GM06990 (cell line): ENCODE results near the gene LDB3.

Experiments
- DNase-seq: peaks from one replicate; pipeline ENCODE4 v3.0.0-alpha.2; 2011; ENCODE audit not compliant: insufficient read length; ENCODE audit errors: extremely low read depth
- H3K27me3 ChIP-seq: replicated peaks from 2 replicates; pipeline ENCODE4 v1.6.0; 2011; ENCODE audit warnings: low read length; ENCODE audit not compliant: control insufficient read depth, insufficient read depth
- H3K36me3 ChIP-seq: 2 replicates; pipeline ENCODE4 v1.5.1; 2011; ENCODE audit warnings: low read length; ENCODE audit not compliant: control insufficient read depth, insufficient read depth
- H3K4me3 ChIP-seq: replicated peaks from 2 replicates; pipeline ENCODE4 v1.5.1; 2011; ENCODE audit warnings: low read depth, mild to moderate bottlenecking, control low read depth, low read length
- TF ChIP-seq, protein P1 (sequence below): IDR thresholded peaks from 2 replicates; pipeline ENCODE4 v1.5.1; 2011; ENCODE audit warnings: low read length, control low read depth, mild to moderate bottlenecking, inconsistent platforms; ENCODE audit not compliant: insufficient read depth, poor library complexity, severe bottlenecking

The LDB3 gene

GRCh38 chr10:86652361-86653202 lies 15.7 kb upstream of the LDB3 start:
- DNase-seq, result no peak
- TF ChIP-seq, protein P1, sequence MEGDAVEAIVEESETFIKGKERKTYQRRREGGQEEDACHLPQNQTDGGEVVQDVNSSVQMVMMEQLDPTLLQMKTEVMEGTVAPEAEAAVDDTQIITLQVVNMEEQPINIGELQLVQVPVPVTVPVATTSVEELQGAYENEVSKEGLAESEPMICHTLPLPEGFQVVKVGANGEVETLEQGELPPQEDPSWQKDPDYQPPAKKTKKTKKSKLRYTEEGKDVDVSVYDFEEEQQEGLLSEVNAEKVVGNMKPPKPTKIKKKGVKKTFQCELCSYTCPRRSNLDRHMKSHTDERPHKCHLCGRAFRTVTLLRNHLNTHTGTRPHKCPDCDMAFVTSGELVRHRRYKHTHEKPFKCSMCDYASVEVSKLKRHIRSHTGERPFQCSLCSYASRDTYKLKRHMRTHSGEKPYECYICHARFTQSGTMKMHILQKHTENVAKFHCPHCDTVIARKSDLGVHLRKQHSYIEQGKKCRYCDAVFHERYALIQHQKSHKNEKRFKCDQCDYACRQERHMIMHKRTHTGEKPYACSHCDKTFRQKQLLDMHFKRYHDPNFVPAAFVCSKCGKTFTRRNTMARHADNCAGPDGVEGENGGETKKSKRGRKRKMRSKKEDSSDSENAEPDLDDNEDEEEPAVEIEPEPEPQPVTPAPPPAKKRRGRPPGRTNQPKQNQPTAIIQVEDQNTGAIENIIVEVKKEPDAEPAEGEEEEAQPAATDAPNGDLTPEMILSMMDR, result no peak
- H3K4me3 ChIP-seq, result no peak overlapping the region

DNA sequence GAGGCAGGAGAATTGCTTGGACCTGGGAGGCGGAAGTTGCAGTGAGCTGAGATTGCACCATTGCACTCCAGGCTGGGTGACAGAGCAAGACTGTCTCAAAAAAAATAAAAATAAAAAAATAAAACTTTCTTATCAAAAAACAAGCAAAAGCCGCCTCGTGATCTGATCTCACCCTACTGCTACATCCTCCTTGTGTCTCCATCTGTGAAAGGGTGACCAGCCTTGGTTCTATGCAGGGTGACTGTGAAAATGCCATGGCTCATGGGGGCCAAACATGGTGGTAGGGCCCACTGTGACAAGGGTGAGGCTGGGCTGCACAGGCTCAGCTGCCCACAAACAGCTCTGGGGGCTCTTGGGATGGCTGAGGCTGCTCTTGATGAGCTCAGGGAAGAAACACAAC lies 14.9 kb upstream of the LDB3 start:
- no peak for DNase-seq
- TF ChIP-seq, protein P1, result no peak
- Histone ChIP-seq H3K4me3 (no peak overlapping the region), H3K27me3 (peaks cover 1% of the 10 kb centered on the region; the same call in 1 of the 2 replicates), H3K36me3 (no peaks in the 10 kb centered on the region)

More at GRCh38 chr10:86652361-86653202, 15.7 kb upstream of the LDB3 start:
- Histone ChIP-seq H3K27me3 (peaks cover 1% of the 10 kb centered on the region; the same call in 1 of the 2 replicates), H3K36me3 (no peaks in the 10 kb centered on the region)

GRCh38 chr10:86653987-86654386 lies 14.3 kb upstream of the LDB3 start:
- no peak overlapping the region for H3K4me3 ChIP-seq
- H3K27me3 ChIP-seq, result peaks cover 1% of the 10 kb centered on the region; the same call in 1 of the 2 replicates
- no peak for DNase-seq
- no peaks in the 10 kb centered on the region for H3K36me3 ChIP-seq
- TF ChIP-seq, protein P1, result no peak

DNA sequence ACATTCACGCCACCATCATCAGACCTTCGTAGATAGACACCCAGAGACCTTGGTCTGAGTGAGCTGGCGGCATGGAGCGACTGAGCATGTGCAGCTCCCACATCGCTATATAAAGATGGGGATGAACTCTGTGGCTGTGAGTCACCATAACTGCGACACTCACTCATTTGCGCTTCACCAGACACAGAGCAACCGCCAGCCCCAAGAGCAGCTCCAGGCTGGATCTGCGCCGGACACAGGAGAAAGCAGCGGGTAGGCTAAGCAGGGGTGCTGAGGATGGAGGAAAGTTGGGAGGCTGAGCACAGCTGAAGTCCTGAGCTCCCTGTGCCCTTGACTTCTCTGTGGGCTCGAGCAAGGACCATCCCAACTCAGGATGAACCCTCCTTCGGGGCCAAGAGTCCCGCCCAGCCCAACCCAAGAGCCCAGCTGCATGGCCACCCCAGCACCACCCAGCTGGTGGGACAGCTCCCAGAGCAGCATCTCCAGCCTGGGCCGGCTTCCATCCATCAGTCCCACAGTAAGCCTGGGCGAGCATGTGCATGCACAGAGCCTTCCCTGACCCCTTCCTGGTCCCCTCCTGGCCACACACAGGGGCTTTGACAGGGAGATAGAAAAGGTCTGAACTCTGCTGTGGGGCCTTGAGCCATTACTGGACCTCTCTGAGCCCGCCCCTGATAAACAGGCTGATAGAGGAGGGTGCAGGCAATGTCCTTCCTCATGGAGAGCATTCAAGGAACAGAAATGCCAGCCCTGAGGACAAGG lies 13.7 kb upstream of the LDB3 start, which contains the start of gene OPN4:
Gene OPN4 (plus strand): TSS at position 137 of the 762 bp plus-strand sequence. CDS start 237 bp downstream, at position 374.
- TF ChIP-seq, protein P1, result no peak
- Histone ChIP-seq H3K4me3 (no peak within 1 kb of the TSS), H3K36me3 (no peaks in the 10 kb centered on the region), H3K27me3 (peaks cover 1% of the 10 kb centered on the region; the same call in 1 of the 2 replicates)
- no peak for DNase-seq

GRCh38 chr10:86655173-86655540 lies 13.2 kb upstream of the LDB3 start:
- Histone ChIP-seq H3K27me3 (peaks cover 1% of the 10 kb centered on the region; the same call in 1 of the 2 replicates), H3K36me3 (no peaks in the 10 kb centered on the region), H3K4me3 (no peak overlapping the region)
- TF ChIP-seq, protein P1, result no peak
- DNase-seq, result no peak
